Fibroblast of lung (primary cell): ENCODE results near the gene IMMP2L.

Experiments used
- CTCF ChIP-seq, 2 donors: IDR thresholded peaks in 1 of 2; conservative IDR thresholded peaks in 1 of 2; 1 replicate in 1 of 2; 2 replicates in 1 of 2; pipeline ENCODE4 v1.5.1; 2011 to 2012; ENCODE audit warnings: low read length in 2 of 2, control low read depth in 1 of 2, inconsistent platforms in 1 of 2, low read depth in 1 of 2, mild to moderate bottlenecking in 1 of 2
- EZH2 ChIP-seq: IDR thresholded peaks from 2 replicates; pipeline ENCODE4 v1.5.1; 2012; ENCODE audit warnings: low read length, control low read depth, mild to moderate bottlenecking; ENCODE audit errors: missing control alignments

GRCh38 chr7:111192614-111193413, 369.5 kb downstream of the IMMP2L start:
- TF ChIP-seq CTCF (conservative IDR thresholded peaks at IDR 0.05 in 1 of 2, IDR thresholded peaks at IDR 0.05 in 1 of 2; ENCODE audit: low read depth in 1 of 2, low read length in 2 of 2) (no peak), EZH2 (no peak)
